Measurements from ENCODE around the gene ZNRF3.
"Not testable (repeated sequence)": the region's sequence is repeated elsewhere in the genome, so short reads cannot be mapped to it uniquely, and the experiment has no call there.

Gene ZNRF3

DNA sequence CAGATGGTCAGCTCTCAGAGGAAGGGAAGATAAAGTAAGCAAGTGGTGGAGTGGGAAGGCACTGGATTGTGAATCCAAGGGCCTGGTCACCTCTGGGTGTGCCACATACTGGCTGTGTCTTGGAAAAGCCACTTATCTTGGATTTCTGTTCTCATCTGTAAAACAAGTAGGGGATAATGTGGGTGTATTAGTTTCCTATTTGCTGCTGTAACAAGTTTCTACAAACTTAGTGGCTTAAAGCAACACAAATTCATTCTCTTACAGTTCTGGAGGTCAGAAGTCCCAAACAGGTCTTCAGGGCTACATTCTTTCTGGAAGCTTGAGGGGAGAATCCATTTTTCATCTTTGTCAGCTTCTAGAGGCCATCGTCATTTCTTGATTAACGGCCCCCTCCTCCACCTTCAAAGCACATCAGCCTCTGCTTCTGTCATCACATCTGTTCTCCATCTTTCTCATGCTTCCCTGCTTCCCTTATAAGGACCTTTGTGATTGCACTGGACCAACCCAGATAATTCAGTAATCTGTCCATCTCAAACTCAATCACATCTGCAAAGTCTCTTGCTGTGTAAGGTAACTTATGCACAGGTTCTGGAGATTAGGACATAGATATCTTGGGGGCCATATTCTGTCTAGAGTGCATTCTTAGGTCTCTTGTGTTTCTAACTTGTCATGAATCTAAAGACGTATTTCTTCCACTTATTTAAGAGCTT, 102.4 kb downstream of the ZNRF3 start:
- DNase-seq (ENCODE audit: low spot score), result no peak

DNA sequence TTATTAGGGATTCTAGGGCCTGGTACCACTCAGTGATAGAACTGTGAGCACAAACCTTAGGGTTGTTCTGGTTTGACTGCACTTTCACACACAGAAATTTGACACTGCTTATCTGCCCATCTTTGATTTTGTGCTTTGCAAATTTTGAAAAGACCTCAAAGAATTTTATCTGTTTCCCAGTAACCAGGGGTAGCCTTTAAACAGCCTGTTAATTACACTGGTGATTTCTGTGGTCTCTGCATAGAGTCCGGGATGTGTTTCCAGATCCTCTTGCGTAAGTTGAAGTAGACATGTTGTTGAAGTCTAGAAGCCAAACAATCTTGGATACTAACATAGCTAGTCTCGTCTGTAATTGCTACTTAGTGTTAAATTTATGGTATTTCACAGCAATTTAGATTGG, 103.0 kb downstream of the ZNRF3 start:
- no peak for DNase-seq (ENCODE audit: low spot score)

DNA sequence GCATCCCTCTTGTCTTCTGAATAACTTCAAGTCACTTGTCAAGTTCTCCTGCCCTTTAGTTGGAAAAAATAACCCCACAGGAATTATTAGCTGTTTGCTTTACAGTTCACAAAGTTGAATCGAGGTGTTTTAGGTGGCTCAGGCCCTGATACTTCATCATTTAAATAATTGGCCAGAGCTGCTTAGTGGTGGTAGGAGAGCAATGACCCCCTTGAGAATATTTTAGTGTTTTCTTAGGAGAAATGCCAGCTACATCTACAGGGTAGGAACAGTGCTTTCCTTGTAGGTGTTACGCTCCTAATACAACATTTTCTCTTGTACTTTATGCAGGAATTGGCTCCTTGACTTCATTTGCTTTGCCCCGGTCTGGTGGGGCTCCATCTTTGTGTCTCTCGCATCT, 105.1 kb downstream of the ZNRF3 start:
- DNase-seq (ENCODE audit: low spot score), result no peak

DNA sequence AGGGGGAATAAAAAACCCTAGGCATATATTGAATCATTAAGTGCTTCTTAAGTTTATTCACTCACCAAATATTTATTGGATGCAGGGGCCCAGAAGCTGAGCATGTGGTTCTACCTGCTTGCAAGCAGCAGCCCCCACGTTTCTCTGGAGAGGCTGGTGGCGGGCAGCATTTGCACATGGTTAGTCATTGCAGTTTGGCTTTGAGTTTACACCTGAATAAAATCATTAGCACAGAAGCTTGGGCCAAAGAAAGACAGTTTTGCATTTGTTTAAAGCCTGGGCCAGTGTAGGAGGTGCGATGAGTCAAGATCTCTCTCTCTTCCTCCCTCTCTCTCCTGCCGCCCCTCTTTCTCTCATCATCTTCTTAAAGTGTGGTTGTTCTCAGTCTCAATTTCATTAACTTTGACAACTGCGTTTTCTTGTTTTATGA, 105.7 kb downstream of the ZNRF3 start:
- DNase-seq (ENCODE audit: low spot score), result no peak

DNA sequence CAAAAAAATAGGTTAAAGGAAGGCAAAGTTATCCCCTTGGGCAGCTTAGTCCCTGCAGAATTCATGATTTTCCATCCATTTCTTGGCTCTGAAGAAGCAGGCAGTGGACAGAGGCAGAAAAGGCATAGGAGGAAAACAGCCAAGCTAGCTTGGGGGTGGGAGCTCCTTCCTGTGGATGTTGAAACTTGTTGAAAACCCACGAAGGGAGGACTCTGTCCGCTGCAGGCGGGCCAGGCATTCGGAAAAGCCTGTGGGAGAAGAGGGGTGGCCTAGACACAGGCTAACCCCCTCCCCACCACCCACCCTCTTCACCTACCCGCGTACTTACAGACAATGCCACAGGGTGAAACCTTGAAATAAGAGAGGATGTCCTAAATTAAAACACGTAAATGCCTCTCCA, 106.1 kb downstream of the ZNRF3 start:
- DNase-seq (ENCODE audit: low spot score), result no peak

DNA sequence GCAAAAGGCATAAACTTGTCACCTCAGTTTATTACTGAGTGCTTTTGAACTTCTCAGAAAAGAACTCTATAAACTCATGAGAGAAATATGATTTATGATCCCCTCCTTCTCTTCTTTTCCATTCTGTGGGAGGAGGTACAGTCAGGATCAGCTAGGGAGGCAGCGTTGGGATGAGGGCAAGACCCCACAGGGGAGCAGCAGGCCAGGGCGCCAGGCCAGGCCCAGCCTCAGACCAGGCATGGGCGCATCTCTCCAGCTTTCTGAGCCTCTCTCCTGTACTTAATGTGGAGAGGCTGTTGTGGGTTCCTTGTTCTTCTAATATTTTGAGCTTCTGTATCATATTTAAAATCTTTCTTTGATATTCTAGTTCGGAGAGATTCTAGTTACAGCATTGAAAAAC, 106.5 kb downstream of the ZNRF3 start:
- no peak for DNase-seq (ENCODE audit: low spot score)

DNA sequence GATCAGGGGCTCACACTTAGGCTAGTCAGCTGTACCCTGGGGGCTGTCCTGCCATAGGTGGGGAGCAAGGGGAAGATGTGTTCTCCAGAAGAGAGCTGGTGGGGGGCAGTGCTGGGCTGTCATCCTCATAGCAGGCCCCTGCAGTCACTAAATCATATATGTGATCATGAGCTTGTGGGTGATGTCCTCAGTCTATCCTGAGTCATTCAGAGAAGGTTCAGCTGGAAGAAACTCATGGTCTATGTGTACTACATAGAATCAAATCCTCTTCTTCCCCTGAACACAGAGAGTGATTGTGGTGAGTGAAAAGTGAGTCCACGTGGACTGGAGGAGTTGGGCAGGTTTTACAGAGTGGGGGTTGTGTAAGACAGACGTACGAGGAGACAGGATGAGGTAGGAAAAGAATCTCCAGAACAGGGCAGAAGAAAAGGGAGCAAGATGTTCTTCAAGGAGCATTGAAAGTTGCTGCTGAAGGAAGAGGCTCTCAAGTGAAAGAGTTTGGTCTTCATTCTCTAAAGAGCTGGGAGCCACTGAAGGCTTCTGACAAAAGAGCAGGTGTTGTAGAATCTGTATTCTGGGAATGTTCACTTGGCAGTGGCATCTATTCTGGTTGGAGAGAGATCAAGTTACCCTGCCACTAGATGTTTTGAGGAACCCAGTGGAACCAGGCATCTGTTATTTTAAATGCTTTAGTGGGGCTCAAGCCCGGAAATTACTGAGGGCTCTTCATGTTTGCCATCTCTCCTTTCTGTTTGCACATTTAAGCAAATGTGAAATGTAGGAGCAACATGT, 109.4 kb downstream of the ZNRF3 start:
- no peak for DNase-seq (ENCODE audit: low spot score)

DNA sequence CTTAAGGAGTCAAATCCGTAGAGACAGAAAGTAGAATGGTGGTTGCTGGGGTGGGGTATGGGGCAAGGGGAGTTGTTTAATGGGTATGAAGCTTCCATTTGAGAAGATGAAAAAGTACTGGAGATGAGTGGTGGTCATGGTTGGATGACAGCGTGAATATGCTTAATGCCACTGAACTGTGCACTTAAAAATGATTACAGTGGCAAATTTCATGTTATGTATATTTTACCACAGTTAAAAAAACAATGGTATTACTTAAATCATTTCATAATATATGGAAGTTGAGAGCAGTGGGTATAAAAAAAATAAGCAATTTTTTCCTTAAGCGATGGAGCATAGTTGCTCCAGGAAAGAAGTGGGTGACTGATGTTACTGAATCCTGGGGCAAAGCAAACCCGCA, 111.2 kb downstream of the ZNRF3 start:
- no peak for DNase-seq (ENCODE audit: low spot score)

DNA sequence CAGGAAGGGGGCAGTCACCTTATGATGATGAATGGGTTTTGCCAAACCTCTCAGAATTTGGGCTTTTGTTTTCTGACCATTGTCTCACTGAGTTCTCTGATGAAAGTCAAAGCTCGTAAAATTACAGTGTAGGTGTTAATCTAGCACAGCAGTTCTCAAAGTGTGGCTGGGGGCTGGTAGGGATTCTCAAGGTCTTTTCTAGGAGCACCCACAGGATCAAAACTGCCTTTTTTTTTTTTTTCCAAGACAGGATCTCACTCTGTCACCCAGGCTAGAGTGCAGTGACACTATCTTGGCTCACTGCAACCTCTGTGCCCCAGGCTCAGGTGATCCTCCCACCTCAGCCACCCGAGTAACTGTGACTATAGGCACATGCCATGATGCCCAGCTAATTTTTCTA, 112.2 kb downstream of the ZNRF3 start:
- no peak for DNase-seq (ENCODE audit: low spot score)

DNA sequence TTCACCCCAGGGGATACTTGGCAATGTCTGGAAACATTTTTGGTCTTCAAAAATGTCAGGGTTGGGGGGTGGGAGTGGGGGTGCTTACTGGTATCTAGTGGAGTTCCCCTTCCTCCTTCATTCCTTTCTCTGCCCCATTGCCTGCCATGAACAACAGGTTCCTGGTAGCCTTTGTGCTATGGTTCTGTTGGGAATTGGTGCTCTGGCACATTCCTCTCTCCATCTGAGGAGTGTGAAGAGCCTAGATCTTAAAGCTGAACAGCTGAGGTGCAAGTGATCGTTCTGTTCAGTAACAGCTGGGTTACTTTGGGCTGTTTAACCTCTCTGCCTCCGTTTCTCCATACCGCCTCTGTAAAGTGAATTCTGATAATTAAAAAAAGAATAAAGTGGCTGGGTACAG, 114.0 kb downstream of the ZNRF3 start:
- no peak for DNase-seq (ENCODE audit: low spot score)

DNA sequence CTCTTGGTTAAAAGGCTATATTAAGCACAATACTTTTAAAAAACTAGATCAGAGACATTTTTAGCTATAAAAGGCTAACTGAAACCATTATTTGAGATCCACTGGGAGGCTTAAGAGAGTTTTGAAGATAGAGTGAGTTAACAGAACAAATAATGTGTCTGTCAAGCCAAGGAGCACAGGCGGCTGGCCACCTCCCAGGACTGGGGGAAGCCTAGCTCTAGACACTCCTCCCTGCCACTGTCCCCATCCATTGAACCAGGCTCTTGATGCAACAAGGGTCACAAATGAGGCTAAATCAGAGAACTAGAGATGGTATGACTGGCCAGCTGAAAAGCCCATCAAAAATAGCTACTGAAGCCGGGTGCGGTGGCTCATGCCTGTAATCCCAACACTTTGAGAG, 115.3 kb downstream of the ZNRF3 start:
- no peak for DNase-seq (ENCODE audit: low spot score)

DNA sequence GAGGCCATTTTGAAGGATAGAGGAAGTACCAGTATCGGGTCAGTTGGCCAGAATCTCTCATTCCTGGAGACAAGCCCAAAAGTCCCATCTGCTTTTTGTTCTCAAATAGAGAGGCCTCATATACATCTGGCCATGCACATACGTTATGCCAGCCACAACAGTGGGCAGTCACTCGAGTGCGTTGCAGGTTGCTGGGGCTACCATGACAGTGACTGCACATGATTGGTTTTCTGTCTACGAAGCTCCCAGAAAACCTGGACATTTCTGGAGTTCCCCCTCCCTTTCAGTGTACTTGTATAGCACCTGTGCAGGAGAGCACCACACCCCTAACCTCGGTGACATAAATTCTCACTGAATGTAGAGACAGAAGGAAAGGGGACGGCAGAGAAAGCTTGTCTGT, 116.1 kb downstream of the ZNRF3 start:
- DNase-seq (ENCODE audit: low spot score), result no peak

DNA sequence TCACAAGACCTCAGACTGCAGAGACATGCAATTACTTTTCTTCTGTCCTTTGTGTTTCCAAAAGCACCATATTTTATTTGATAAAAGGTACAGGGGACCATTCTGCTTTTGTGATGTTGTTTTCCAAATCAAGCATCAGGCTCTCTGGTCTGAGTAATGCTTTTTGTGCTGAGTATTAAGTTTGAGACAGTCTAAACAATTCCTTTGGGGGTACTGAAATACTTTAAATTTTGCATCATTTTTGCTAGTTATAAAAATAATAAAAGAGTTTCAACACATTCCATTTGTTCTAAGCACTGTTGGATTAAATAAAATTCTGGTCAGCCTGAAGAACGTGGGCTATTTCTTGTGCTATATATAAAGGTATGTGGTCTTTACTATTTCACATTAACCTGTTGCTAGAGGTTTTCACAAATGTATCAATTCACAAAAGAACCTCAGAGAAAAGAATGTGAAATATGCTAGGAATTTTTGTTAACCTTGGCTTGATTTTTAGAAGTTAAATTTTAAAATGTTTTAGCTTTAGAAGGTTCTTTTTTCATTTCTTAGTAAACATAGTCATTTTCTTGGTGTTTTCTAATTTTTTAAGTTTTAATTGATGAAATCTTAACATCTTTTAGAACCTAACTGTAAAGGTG, 116.7 kb downstream of the ZNRF3 start:
- DNase-seq (ENCODE audit: low spot score), result peak; percentile 36

DNA sequence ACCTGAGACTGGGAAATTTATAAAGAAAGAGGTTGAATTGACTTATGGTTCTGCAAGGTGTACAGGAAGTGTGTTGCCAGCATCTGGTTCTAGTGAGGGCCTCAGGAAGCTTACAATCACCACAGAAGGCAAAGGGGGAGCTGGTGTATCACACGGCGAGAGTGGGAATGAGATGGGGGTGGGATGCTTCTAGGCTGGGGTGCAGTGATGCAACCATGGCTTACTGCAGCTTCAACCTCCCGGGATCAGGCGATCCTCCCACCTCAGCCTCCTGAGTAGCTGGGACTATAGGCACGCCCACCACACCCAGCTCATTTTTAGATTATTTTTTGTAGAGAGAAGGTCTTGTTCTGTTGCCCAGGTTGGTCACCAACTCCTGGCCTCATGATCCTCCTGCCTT, 117.3 kb downstream of the ZNRF3 start:
- no peak for DNase-seq (ENCODE audit: low spot score)

DNA sequence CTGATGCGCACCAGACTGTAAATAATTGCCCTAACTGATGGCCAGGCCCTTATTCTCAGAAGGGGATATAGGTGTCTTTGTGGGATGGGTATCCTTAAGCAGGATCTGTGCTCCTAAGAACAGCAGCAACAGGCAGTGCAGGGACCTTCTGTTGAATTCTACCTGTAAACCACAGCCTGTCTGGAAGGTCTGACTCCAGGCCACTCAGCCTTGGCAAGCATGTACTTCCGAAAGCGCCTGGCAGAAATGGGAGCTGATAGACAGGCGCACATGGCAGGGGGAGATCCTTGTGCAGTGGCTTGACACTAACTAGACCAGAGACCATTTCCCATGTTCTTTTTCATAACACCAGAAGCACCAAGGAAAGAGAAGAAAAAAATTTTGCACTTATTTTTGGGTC, 119.2 kb downstream of the ZNRF3 start:
- DNase-seq (ENCODE audit: low spot score), result no peak

DNA sequence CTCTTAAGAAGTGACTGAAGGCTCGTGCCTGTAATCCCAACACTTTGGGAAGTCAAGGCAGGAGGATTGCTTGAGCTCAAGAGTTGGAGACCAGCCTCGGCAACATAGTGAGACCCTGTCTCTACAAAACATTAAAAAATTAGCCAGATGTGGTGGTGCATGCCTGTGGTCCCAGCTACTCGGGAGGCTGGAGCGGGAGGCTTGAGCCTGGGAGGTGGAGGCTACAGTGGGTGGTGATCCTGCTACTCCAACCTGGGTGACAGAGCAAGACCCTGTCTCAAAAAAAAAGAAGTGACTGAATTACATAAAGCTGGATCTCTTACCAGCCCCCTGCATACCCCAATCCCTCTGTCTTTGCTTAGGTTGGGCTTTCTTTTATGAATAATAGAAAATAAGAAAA, 120.2 kb downstream of the ZNRF3 start:
- DNase-seq (ENCODE audit: low spot score), result no peak

DNA sequence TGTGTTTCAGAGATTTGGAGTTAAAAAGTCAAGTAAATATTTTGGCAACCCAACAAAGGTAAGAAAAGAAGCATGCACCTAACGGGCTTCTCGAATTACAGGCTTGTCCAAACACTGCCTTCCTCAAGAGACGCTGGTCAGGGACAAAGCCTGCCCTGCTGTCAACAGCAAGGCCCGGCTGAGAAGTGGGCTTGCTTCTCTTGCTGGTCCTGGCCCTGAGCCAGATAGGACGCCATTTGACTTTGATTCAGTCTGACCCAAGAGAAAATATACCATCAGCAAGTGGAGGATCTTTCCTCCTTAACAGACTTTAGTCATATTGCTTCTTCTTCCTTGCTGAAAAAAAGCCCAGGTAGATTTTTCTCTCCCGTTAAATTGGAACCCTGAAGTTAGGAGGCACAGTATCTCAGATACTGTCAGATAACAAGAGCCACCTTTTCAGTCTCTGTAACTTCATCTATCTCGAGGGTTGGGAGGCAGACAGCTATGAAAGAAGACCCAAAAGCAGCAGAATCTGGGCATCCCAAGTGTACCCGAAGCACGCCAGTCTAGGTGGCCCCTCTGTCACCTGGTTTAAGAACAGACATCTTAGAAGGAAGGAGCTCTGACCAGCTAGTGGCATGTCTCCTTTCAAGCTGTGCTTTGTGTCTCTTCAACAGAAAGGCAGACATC, 120.7 kb downstream of the ZNRF3 start:
- no peak for DNase-seq (ENCODE audit: low spot score)

DNA sequence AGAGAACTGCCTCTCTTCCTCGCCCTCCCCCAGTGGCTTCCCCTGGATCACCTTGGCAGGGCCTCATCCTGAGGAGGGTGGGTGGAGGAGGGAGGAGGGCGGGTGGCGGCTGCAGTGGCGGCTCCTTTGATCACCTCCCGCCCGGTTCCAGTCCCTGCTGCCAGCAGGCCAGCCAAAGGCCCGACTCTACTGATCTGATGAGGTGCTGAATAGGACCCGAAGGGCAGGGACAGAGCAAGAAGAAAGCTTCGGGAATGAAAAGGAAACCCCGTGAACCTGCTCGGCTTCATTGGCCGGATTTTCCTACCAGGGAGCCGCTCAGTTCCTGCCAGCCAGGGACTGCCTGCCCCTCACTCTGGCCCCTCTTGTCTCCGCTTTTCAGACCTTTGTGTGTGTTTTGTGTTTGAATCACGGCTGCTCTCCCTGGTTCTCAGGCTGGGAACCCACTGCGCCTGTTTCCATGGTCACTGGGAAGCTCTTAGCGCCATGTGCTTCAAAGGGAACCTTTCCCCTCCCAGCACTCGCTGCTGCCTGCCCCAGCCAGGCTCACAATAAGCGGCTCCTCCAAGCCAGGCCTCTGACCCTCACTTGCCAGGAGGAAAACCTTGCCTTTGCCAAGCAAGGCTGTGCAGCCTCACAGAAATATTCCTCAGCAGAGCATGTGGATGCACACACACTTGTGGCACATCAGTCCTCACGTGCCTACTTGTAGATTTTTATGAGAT, 121.4 kb downstream of the ZNRF3 start:
- DNase-seq (ENCODE audit: low spot score), result no peak

DNA sequence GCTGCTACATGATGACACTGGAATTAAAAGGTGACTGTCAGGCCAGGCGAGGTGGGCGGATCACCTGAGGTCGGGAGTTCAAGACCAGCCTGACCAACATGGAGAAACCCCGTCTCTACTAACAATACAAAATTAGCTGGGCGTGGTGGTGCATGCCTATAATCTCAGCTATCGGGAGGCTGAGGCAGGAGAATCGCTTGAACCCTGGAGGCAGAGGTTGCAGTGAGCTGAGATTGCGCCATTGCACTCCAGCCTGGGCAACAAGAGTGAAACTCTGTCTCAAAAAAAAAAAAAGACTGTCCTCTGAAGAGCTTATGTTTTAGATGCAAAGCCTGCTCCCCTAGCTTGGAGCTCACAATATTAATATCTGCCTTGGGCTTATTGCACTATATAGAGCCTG, 122.4 kb downstream of the ZNRF3 start:
- not testable (repeated sequence) for DNase-seq (ENCODE audit: low spot score)

DNA sequence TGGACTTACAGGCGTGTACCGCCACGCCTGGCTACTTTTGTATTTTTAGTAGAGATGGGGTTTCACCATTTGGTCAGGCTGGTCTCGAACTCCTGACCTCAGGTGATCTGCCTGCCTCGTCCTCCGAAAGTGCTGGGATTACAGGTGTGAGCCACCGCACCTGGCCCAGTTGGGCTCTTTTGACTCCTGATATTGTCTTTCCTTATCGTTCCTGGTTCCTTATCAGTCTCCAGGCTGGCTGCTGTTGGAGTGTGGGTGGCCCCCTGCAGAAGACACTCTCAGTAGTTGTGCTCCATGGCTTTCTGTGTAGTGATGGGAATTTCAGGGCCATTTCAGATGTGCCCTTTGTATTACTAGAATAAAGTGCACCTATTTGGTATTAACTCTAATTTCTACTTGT, 123.0 kb downstream of the ZNRF3 start:
- DNase-seq (ENCODE audit: low spot score), result no peak

DNA sequence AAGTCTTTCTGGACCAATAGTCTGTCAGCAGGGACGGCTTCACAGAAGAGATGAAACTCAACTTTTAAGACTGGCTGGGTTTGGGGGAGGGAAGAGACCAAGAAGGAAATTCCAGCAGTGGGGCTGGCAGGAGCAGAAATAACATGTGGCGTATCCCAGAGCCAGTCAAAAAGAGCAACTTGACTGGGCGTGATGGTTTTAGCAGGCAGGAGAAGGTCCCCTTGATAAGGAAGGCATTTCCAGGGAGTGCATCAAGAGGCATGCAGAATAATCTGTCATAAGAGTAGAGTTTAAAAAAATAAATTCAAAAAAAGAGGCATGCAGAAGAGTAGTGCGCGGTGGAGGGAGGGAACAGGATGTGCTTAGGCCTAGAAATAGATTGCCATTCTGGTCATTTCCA, 125.8 kb downstream of the ZNRF3 start:
- DNase-seq (ENCODE audit: low spot score), result no peak

All from GM03348 (cell line).